Mesenchymal stem cell (in vitro differentiated cells and primary cell): ENCODE data around the gene LMNTD1.

Experiments used
- DNase-seq: peaks from one replicate; pipeline ENCODE4 v3.0.0-alpha.2; 2013
- H2AFZ ChIP-seq: one replicate; pipeline ENCODE4 v1.6.1; 2013; ENCODE audit warnings: low read depth, mild to moderate bottlenecking, control low read depth, inconsistent platforms, low read length, moderate library complexity
- H2AK5ac ChIP-seq: 2 replicates; pipeline ENCODE4 v1.6.1; 2013; ENCODE audit warnings: low read length, moderate library complexity, mild to moderate bottlenecking, inconsistent platforms; ENCODE audit not compliant: severe bottlenecking
- H2BK120ac ChIP-seq: one replicate; pipeline ENCODE4 v1.6.1; 2013; ENCODE audit warnings: low read depth, mild to moderate bottlenecking, inconsistent platforms, low read length, moderate library complexity
- H2BK12ac ChIP-seq, 2 experiments: one replicate each; pipeline ENCODE4 v1.6.1; 2013; ENCODE audit warnings: inconsistent platforms in 2 of 2, low read length in 2 of 2, mild to moderate bottlenecking in 2 of 2, moderate library complexity in 2 of 2, control low read depth in 1 of 2
- H2BK15ac ChIP-seq: one replicate; pipeline ENCODE4 v1.6.1; 2013; ENCODE audit warnings: mild to moderate bottlenecking, low read depth, inconsistent platforms; ENCODE audit not compliant: poor library complexity, severe bottlenecking
- H2BK5ac ChIP-seq: 2 replicates; pipeline ENCODE4 v1.6.1; 2013; ENCODE audit warnings: low read depth, mild to moderate bottlenecking, low read length, control low read depth, inconsistent platforms; ENCODE audit not compliant: poor library complexity, severe bottlenecking
- H3K14ac ChIP-seq, 2 experiments: one replicate each; pipeline ENCODE4 v1.6.1; 2013; ENCODE audit warnings: inconsistent platforms in 2 of 2, low read length in 2 of 2, control low read depth in 1 of 2, mild to moderate bottlenecking in 1 of 2, moderate library complexity in 1 of 2
- H3K18ac ChIP-seq, 2 experiments: one replicate each; pipeline ENCODE4 v1.6.1; 2013; ENCODE audit warnings: inconsistent platforms in 2 of 2, low read length in 2 of 2, control low read depth in 1 of 2, low read depth in 1 of 2, mild to moderate bottlenecking in 1 of 2
- H3K23ac ChIP-seq, 2 experiments: one replicate each; pipeline ENCODE4 v1.6.1; 2013; ENCODE audit warnings: inconsistent platforms in 2 of 2, low read length in 2 of 2, mild to moderate bottlenecking in 2 of 2, moderate library complexity in 2 of 2, control low read depth in 1 of 2
- H3K27ac ChIP-seq: 2 replicates; pipeline ENCODE4 v1.5.1; 2013; ENCODE audit warnings: mild to moderate bottlenecking, moderate library complexity, low read length, control low read depth, inconsistent platforms; ENCODE audit not compliant: poor library complexity, severe bottlenecking
- H3K27me3 ChIP-seq, 2 experiments: 2 replicates each; pipeline versions ENCODE4 v1.6.1 to v1.7.0; 2013; ENCODE audit warnings: low read length in 2 of 2, mild to moderate bottlenecking in 2 of 2, moderate library complexity in 2 of 2, control low read depth in 1 of 2, inconsistent platforms in 1 of 2; ENCODE audit not compliant: control insufficient read depth in 1 of 2, insufficient read depth in 1 of 2
- H3K36me3 ChIP-seq, 2 experiments: 2 replicates each; pipeline versions ENCODE4 v1.6.1 to v1.7.0; 2013; ENCODE audit warnings: low read length in 2 of 2, control low read depth in 1 of 2, inconsistent platforms in 1 of 2, low read depth in 1 of 2, mild to moderate bottlenecking in 1 of 2; ENCODE audit not compliant: insufficient read depth in 2 of 2, control insufficient read depth in 1 of 2
- H3K4ac ChIP-seq, 2 experiments: one replicate each; pipeline ENCODE4 v1.6.1; 2013; ENCODE audit warnings: inconsistent platforms in 2 of 2, low read length in 2 of 2, mild to moderate bottlenecking in 2 of 2, moderate library complexity in 2 of 2, control low read depth in 1 of 2, low read depth in 1 of 2
- H3K4me1 ChIP-seq: 2 replicates; pipeline ENCODE4 v1.6.1; 2013; ENCODE audit warnings: low read depth, low read length, control low read depth; ENCODE audit not compliant: control insufficient read depth, insufficient read depth
- H3K4me2 ChIP-seq: 2 replicates; pipeline ENCODE4 v1.6.1; 2013; ENCODE audit warnings: low read length, mild to moderate bottlenecking, inconsistent platforms; ENCODE audit not compliant: poor library complexity, severe bottlenecking
- H3K4me3 ChIP-seq, 2 experiments: 2 replicates each; pipeline versions ENCODE4 v1.5.1 to v1.7.0; 2013; ENCODE audit warnings: low read length in 2 of 2, mild to moderate bottlenecking in 2 of 2, control low read depth in 1 of 2, low read depth in 1 of 2; ENCODE audit not compliant: insufficient read depth in 1 of 2
- H3K79me1 ChIP-seq: replicated peaks from 2 replicates; pipeline ENCODE4 v1.6.1; 2013; ENCODE audit warnings: mild to moderate bottlenecking, control low read depth, low read length, inconsistent platforms; ENCODE audit not compliant: poor library complexity, severe bottlenecking
- H3K9ac ChIP-seq: 2 replicates; pipeline ENCODE4 v1.7.0; 2013; ENCODE audit warnings: mild to moderate bottlenecking, low read length, moderate library complexity
- H3K9me3 ChIP-seq: 2 replicates; pipeline ENCODE4 v1.7.0; 2013; ENCODE audit warnings: mild to moderate bottlenecking, low read length; ENCODE audit not compliant: control insufficient read depth
- H4K8ac ChIP-seq: one replicate; pipeline ENCODE4 v1.6.1; 2013; ENCODE audit warnings: inconsistent platforms, mild to moderate bottlenecking, low read length, moderate library complexity
- H4K91ac ChIP-seq: one replicate; pipeline ENCODE4 v1.6.1; 2013; ENCODE audit warnings: mild to moderate bottlenecking, low read length, inconsistent platforms
- WGBS: methylation state at CpG from one replicate; pipeline ENCODE4 v1.1.7; 2013; ENCODE audit warnings: mixed read lengths; 5-methylcytosine and 5-hydroxymethylcytosine counted together

The LMNTD1 gene

DNA sequence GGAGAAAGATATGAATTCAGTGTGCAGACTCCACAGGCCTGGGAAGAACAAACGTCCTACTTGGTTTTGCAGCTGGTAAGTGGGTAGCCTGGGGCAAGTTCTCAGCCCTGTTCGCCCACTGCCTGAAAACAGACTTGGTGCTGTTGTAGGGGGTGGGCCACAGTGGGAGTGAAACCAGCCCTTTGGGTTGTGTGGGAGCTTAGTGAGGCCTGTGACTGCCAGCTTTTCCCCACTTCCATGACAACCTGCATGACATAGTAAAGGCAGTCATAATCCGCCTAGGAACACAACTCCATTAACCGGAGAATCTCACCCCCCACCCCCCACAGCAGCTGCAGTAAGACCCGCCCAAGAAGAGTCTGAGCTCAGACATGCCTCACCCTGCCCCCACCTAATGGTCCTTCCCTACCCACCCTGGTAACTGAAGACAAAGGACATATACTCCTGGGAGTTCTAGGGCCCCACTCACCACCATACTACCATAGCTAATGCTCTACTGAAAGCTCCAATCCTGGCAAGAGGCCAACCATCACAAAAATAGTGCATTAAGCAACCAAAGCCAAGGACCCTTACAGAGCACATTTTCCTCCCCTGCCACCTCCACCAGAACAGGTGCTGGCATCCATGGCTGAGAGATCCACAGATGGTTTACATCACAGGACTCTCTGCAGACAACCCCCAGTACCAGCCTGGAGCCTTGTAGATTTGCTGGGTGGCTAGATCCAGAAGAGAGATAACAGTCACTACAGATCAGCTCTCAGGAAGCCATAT is 39.8 kb upstream of the LMNTD1 start:
- Histone ChIP-seq H3K9me3 (peaks cover 24% of the 10 kb centered on the region), H2BK12ac (no peak overlapping the region), H2AFZ (no peak overlapping the region), H2BK5ac (no peak overlapping the region), H2BK120ac (no peak overlapping the region), H2AK5ac (no peak overlapping the region), H3K36me3 (no peaks in the 10 kb centered on the region), H3K4me2 (no peak overlapping the region), H3K4me1 (no peaks in the 10 kb centered on the region), H3K27me3 (no peaks in the 10 kb centered on the region), H3K27ac (no peak overlapping the region), H2BK15ac (no peak overlapping the region), H4K8ac (no peak overlapping the region), H3K4me3 (no peak overlapping the region), H4K91ac (no peak overlapping the region), H3K14ac (no peak overlapping the region), H3K4ac (no peak overlapping the region), H3K23ac (no peak overlapping the region), H3K79me1 (no peaks in the 10 kb centered on the region), H3K18ac (no peak overlapping the region), H3K9ac (no peak overlapping the region)
- no peak for DNase-seq
- 81% methylated on average over 4 of the region's 5 CpGs for WGBS

DNA sequence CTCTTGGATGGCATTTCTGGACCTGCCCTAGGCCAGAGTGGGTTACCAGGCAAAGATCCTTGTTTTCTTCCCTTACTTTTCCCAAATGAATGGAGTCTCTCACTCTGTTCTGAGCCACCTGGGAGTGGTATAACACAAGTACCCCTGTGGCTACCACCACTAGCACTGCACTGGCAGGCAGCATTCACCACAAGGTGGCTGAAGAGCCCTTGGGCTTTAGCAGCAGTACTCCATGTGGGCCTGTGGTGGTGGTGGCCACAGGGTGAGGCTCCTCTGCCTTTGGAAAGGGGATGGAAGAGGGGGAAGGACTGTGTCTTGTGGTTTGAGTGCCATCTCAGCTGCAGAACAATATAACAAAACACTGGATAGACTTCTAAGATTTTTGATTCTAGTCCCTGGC is 38.1 kb upstream of the LMNTD1 start:
- Histone ChIP-seq H3K4ac (no peak overlapping the region), H2BK5ac (no peak overlapping the region), H3K36me3 (no peaks in the 10 kb centered on the region), H3K4me2 (no peak overlapping the region), H3K27me3 (no peaks in the 10 kb centered on the region), H3K9me3 (peaks cover 38% of the 10 kb centered on the region), H2AK5ac (no peak overlapping the region), H3K79me1 (no peaks in the 10 kb centered on the region), H4K91ac (no peak overlapping the region), H3K18ac (no peak overlapping the region), H2BK12ac (no peak overlapping the region), H3K4me1 (no peaks in the 10 kb centered on the region), H2BK15ac (no peak overlapping the region), H3K27ac (no peak overlapping the region), H2AFZ (no peak overlapping the region), H3K4me3 (no peak overlapping the region), H4K8ac (no peak overlapping the region), H3K23ac (no peak overlapping the region), H2BK120ac (no peak overlapping the region), H3K9ac (no peak overlapping the region), H3K14ac (no peak overlapping the region)
- DNase-seq: peak; percentile 5

DNA sequence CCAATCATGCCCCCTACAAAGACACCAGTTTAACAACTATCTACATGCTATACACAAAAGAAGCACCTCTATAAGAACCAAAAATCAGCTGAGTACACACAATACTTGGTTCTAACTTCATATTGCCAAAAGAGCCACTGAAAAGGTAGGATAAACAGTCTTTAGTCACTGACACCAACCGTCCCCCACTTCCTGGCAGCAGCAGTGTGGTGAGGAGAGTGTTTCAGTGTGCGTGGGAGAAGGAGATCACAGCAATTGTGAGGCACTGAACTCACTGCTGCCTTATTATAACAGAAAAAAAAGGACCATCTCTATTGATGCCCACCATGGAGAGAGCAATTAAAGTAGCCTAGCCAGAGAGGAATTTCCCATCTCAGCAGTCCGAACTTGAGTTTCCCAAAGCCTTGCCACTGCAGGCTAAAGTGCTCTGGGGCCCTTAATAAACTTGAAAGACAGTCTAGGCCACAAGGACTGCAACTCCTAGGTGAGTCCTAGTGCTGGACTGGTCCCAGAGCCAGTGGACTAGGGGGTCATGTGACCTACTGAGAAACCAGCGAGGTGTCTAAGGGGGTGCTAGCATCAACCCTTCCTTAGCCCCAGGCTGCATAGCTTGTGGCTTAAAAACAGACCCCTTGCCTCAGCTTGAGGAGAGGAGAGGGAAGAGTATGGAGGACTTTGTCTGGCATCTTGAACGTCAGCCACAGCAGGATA is 37.1 kb upstream of the LMNTD1 start:
- H2BK5ac ChIP-seq: no peak overlapping the region
- H2BK12ac ChIP-seq: no peak overlapping the region
- no peak overlapping the region for H3K23ac ChIP-seq
- H2BK15ac ChIP-seq: no peak overlapping the region
- no peaks in the 10 kb centered on the region for H3K4me1 ChIP-seq
- H3K9me3 ChIP-seq: peaks cover 40% of the 10 kb centered on the region
- no peak overlapping the region for H3K14ac ChIP-seq
- no peak overlapping the region for H3K4me3 ChIP-seq
- WGBS: 79% methylated on average over 5 of the region's 5 CpGs
- H4K8ac ChIP-seq: no peak overlapping the region
- no peak overlapping the region for H2BK120ac ChIP-seq
- no peak overlapping the region for H3K27ac ChIP-seq
- H3K18ac ChIP-seq: no peak overlapping the region
- no peak overlapping the region for H2AK5ac ChIP-seq
- no peaks in the 10 kb centered on the region for H3K36me3 ChIP-seq
- no peaks in the 10 kb centered on the region for H3K79me1 ChIP-seq
- H3K4me2 ChIP-seq: no peak overlapping the region
- no peak overlapping the region for H2AFZ ChIP-seq
- H3K9ac ChIP-seq: no peak overlapping the region
- no peak overlapping the region for H3K4ac ChIP-seq
- H4K91ac ChIP-seq: no peak overlapping the region
- DNase-seq: no peak
- H3K27me3 ChIP-seq: no peaks in the 10 kb centered on the region

DNA sequence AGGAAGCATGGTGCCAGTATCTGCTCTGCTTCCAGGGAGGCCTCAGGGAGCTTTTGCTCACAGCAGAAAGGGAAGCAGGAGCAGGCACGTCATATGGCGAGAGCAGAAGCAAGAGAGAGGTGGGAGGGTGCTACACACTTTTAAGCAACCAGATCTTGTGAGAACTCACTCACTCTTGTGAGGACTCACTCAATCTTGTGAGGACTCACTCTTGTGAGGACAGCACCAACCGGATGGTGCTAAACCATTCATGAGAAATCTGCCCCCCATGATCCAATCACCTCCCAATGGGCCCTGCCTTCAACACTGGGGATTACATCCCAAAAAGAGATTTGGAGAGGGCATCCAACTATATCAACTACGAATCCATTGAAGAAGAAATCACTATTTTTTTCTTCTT is 34.3 kb upstream of the LMNTD1 start:
- H3K23ac ChIP-seq: no peak overlapping the region
- no peak overlapping the region for H3K14ac ChIP-seq
- H3K9ac ChIP-seq: no peak overlapping the region
- H3K27ac ChIP-seq: no peak overlapping the region
- no peak overlapping the region for H2AFZ ChIP-seq
- H3K79me1 ChIP-seq: no peaks in the 10 kb centered on the region
- peak overlapping the region in 1 of 2 experiments; percentile 8 for H3K4me3 ChIP-seq
- no peaks in the 10 kb centered on the region for H3K36me3 ChIP-seq
- peaks cover 40% of the 10 kb centered on the region for H3K9me3 ChIP-seq
- no peak overlapping the region for H2BK5ac ChIP-seq
- no peaks in the 10 kb centered on the region for H3K27me3 ChIP-seq
- H3K4me2 ChIP-seq: no peak overlapping the region
- no peak overlapping the region for H2AK5ac ChIP-seq
- no peaks in the 10 kb centered on the region for H3K4me1 ChIP-seq
- no peak overlapping the region for H2BK12ac ChIP-seq
- H2BK15ac ChIP-seq: no peak overlapping the region
- WGBS: 92% methylated on average over 3 of the region's 4 CpGs
- H2BK120ac ChIP-seq: no peak overlapping the region
- no peak overlapping the region for H3K4ac ChIP-seq
- DNase-seq: no peak
- H4K8ac ChIP-seq: no peak overlapping the region
- H4K91ac ChIP-seq: no peak overlapping the region
- H3K18ac ChIP-seq: no peak overlapping the region
